EH (cell line): ENCODE measurements around the gene RPL39L.
"Not testable (repeated sequence)": the region's sequence is repeated elsewhere in the genome, so short reads cannot be mapped to it uniquely, and the experiment has no call there.

Source experiments
- DNase-seq: peaks from one replicate; pipeline ENCODE4 v3.0.0-alpha.2; 2015; ENCODE audit warnings: low read depth

The RPL39L gene

DNA sequence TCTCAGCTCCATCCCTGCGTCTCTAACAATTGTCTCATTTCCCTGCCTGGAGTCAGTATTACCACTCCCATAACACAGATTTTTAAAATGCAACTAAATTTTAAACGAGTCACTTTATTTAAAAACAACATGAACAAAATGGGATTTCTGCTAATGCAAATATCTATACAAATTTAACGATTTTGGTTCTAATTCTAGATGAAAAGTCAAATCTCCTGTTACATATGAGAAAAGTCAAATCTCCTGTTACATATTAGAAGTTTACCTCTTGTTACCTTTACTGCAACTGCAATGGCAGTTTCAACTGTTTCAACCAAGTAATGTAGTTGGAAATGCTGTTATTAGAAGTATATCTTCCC, 578 bp upstream of the RPL39L start:
- DNase-seq, result no peak

DNA sequence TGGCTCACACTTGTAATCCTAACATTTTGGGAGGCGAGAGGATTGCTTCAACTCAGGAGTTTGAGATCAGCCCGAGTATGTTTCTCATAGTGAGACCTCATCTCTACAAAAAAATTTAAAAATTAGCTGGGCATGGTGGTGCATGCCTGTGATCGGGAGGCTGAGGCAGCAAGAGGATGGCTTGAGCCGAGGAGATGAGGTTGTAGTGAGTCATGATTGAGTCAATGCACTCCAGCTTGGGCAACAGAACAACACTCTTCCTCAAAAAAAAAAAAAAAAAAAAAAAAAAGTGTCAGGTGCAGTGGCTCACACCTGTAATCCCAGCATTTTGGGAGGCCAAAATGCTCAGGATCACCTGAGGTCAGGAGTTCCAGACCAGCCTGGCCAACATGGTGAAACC, 2.4 kb downstream of the RPL39L start:
- peak; percentile 63 for DNase-seq

DNA sequence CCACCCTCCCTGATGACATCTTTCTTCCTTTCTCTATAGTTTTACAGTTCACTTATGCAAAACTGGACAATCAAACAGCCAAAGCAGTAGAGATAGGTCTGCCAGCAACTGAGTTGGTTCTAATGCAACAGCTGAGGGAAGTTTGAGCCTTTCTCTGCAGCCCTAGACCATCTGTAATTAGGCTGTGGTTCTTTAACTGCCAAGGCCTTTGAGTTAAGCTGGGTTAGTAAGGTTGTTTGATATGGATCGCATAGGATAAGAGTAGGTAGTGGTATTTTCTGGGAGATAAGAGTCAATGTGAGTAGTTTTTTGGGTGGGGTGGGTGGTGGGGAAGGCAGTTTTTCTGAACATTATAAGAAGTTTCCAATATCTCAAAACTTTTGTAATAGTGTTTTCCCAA, 3.0 kb downstream of the RPL39L start:
- no peak for DNase-seq

DNA sequence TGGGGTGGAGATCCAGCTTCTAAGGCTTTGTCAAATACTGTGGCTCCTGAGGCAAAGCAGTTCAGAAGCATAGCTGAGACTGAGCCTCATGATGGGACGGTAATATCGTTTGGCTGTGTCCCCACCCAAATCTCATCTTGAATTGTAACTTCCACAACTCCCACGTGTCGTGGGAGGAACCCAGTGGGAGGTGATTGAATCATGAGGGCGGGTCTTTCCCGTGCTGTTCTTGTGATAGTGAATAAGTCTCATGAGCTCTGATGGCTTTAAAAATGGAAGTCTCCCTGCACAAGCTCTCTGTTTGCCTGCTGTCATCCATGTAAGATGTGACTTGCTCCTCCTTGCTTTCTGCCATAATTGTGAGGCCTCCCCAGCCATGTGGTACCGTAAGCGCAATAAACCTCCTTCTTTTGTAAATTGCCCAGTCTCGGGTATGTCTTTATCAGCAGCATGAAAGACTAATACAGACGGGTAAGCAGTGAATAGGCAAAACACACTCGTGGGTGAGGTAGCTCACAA, 4.1 kb downstream of the RPL39L start:
- not testable (repeated sequence) for DNase-seq

DNA sequence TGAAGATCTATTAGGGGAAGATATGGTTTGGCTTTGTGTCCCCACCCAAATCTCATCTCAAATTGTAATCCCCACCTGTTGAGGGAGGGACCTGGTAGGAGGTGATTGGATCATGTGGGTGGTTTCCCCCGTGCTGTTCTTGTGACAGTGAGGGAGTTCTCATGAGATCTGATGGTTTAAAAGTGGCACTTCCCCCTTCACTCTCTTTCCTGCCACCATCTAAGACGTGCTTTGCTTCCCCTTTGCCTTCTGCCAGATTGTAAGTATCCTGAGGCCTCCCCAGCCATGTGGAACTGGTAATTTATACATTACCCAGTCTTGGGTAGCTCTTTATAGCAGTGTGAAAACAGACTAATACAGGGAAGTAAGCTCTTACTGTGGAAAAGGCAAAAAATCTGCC, 6.1 kb downstream of the RPL39L start:
- not testable (repeated sequence) for DNase-seq

DNA sequence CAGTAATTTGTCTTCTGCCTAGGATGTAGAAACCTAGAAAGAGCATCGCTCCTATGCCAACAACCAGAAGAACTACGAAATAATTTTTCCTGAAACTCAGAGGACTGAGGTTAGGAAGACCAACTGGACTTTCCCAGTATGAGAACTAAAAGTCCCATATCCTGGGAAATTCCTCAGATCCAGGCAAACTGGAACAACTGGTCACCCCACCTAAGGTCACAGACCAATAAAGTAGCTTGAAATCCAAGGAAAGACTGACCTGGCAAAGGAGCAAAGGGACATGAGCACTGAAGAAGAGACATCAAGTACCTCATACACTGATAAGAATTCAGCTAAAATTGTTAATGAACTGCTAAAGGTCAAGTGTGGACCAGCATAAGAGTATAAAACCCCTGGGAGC, 6.6 kb downstream of the RPL39L start:
- DNase-seq, result no peak

DNA sequence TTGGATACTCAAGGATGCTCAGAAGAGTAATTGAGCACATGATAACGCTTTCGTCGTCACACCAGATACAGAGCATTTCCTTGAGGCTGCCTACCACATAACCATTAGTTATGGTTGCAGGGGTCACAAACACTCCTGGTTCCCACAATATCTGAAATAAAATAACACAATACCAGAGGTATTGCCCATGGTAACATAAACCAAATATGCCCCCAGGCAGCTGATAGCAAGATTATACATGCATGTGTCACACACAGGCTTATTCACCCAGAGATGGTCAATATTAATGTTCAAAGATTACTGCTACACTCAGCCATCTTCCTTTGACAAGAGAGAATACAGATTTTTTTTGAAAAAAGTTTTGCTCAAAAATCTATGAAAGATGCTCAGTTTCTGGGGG, 7.3 kb downstream of the RPL39L start:
- DNase-seq, result no peak

DNA sequence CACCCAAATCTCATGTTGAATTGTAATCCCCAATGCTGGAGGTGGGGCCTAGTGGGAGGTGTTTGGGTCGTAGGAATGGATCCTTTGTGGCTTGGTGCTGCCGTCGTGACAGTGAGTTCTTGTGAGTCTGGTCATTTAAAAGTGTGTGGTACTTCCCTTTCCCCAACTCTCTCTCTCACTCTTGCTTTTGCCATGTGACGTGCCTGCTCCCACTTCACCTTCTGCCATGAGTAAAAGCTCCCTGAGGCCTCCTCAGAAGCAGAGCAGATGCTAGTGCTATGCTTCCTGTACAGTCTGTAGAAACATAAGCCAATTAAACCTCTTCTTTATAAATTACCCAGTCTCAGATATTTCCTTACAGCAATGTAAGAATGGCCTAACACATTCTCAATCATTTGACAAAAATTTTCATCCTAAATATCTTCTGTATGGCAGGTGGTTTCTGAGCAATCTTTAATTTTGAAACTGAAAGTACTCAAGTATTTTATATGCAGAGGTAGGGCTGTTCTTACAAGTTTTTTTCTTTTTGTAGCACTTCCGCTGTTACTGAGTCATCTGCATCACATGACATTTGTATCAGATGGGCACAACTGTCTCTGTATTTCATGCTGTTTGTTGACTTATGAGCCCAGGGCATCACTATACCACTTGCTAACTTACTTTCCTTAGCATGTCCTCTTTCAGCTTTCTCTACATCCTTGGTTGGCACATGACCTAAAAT, 8.8 kb downstream of the RPL39L start:
- DNase-seq, result peak; percentile 75

DNA sequence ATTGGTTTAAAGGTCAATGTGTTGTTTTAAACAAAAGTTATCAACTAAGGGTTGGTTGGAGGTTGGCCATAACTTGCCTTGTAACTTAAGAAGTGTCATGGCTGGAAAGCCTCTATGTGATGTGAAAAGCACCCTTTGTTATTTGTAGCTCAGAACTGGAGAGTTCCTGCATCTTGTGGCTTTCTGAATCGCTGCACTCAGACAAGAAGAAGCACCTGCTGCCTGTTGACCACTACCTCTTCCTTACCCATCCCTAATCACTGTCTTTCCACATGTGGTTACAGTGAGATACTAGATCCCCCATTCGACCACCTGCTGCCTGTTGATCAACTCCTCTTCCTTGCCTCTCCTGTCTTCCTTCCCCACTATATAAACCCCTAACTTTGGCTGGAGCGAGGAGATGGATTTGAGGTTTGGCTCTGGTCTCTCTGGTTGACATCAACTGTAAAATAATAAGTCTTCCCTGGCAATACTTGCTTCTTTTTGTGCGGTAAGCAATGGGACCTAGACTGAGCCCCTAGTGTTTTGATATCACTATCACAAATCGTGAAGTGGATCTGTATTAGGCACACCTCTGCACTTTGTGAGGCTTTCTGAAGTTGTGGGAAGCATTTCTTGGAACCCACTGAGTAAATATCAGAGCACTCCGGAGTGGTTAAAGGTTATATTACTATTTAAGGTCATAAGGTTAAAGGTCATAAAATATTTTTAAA, 13.8 kb downstream of the RPL39L start:
- DNase-seq, result no peak

DNA sequence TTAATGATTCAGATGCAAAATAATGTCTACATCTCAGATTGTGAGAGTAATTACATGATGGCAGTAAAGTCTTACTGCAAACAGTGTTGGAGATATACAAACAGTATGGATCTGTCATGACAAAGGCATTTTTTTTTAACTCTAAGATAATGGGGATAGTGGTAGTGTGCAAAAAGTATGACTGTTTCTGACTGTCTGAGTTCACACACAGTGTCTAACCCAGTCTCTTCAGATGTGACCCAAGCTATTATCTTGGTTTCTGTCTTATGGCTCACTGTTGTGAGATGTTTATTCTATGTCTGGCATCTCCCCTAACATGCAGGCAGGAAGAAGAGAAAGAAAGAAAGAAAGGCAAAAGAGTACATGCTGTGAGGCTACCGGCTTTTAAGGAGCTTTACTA, 17.0 kb downstream of the RPL39L start:
- peak; percentile 30 for DNase-seq

DNA sequence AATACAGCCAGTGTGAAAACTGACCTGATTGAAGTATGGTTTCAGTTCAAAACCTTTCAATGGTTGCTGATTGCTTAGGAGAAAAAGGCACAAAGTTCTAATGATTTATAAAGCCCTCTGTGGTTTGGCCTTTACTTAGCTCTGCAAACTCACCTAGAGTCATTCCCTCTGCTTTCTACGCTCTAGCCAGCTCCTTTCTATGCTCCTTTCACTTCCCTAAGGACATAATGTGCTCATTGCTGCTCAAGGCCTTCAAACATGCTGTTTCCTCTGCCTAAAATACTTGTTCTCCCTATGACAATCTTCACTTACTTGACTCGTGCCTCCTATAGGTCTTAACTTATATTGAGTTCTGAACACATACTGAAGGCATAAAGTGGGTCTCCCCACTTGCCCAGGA, 19.0 kb downstream of the RPL39L start:
- no peak for DNase-seq

DNA sequence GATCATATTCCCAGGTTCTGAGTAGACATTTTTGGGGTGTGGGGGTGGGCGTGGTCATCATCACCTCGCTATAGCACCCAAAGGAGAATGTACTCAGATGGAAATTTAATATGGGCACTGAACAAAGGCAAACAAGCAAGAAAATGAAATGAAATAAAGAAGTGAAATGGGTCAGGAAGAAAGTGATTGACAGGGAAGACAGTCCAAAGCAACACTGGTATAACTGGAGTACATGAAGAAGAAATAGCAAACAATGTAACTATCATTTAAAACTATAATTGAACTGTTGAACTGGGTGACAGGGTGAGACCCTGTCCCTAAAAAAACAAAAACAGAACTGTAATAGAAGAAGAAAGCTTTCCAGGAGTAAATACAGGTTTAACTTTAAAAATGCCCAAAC, 24.8 kb downstream of the RPL39L start:
- no peak for DNase-seq

DNA sequence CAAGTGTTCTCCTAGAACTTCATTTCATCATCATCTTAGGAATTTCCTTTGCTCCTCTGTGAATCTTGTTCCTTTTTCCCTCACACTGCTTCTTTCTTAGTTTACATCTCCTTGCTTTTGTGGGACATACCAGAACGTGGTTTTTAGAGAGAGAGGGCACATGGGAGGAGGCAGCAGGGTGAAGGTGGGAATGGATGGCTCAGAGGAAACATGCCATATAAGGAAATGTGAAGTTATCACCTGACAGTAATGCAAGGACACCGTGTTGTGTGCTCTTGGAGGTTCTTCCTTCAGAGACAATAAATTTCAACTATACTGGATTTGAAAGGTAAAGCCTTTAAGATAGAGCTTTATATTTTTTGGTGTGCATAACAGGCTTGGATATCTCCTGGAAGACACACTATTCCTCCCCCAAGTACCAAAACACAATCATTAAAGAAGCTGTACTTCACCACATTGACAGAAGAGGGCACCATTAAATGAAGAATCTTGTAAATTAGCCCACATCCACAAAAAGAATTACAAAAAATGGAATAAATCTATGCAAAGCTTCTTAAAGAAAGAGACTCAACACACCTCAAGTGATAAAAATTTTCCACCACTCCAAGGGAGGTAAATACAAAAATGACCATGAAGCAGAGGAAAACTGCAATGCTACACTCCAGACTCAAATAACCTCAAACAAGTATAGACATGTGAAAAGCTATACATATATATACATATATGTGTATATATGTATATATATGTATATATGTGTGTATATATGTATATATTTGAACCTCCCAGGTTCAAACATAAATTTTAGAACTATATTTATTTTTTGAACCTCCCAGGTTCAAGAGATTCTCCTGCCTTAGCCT, 26.1 kb downstream of the RPL39L start:
- DNase-seq, result peak; percentile 46

DNA sequence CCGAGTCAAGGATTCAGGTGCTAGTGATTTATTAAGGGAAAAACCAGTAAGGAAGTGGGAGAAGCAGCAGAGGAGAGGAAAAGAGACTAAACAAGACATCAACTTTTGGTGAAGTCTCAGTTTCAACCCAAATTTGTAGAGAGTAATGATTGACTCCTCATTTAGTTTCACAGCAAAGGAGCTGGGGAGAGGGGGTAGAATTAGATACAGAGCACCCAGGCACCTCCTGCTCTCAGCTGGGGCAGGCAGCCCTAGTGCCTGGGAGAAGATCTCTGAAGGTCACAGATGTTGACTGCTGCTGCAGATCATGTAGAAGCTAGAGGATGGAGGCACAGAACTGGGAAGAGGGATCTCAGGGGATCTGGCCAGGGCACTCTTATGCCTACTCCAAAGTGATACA, 29.1 kb downstream of the RPL39L start:
- DNase-seq, result no peak

DNA sequence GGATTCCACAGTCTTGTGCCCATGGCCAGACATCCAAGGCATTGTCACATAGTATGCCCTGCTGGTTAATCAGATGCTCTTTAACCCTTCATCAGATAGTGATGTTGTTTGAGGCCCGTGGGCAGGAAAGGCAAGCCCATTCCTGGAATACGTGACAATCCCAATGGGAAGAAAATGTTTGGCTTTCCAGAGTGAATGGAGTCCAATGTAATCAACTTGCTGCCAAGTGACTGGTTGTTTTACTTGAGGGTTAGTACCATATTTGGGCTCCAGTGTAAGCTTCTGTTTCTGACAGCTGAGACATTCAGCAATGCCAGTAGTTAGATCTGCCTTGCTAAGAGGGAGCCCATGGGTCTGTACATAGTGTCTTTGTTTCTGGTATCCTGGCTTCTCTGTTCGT, 31.3 kb downstream of the RPL39L start:
- no peak for DNase-seq

DNA sequence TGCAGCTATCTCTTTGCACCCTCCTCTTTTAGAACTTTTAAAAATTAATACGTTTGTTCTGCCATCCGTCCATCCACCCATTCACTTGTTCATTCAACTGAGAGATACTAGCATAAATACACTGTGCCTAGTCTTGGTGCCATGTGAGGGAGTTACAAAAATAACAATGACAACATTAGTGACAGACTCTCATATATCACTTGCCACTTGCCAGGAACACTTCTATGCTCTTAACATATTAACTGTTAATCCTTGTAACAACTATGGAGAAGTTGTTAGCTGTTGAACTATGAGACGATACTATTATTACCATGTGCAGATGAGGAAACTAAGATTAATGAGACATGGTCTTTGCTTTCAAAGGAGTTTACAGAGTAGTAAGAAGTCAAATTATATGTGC, 33.6 kb downstream of the RPL39L start:
- no peak for DNase-seq

DNA sequence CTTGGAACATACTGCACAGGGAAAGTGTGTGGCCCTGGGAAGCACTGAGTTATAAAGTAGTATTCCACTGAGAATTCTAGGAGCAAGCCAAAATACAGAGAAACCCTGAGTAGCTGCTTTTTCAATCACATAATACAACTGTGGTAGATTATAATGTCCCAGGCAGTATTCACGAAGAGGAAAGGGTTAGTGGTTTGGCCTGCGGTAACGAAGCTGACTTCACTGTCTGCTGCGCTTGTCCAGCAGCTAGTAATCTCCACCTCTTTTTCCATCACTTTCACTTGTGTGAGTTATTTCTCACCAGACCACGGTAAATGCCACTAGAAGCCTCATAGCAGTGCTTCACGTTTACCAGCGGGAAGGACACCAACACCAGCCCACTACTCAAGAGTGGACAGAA, 34.4 kb downstream of the RPL39L start:
- DNase-seq, result no peak

DNA sequence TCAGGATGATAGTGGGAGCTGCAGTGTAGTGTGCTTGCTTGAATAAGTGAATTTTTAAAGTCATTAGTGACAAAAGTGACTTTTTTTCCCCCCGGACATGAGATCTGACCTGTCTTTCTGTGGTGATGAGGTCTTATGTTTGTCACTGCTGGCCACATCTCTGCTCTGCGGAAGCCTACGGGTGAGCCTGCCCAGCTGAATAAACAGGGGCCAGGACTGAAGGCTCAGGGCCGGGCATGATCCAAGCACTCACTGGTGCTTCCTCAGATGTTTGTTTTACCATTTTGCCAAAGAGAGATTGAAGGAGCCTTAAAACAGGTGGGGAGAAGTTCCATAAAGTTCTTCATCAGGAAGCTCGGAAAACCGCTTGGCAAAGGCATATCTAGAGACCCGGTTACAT, 35.0 kb downstream of the RPL39L start:
- DNase-seq, result no peak

DNA sequence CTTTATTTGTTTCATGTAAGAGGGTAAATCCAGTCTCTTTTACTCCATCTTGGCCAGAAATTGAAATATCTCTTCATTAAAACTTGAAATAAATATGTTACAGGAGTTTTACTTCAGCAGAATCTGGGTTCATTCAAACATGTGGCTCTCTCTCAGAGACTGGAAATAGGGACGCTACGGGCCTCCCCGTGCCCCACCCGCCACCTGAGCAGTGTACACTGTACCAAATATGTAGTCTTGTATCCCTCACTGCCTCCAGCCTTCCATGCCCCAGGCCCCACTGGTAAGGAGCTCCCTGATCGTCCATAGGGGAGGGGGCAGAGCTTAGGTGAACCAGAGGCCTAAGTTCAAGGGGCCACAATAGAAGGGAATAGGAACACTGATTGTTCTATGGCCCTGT, 36.0 kb downstream of the RPL39L start:
- no peak for DNase-seq

DNA sequence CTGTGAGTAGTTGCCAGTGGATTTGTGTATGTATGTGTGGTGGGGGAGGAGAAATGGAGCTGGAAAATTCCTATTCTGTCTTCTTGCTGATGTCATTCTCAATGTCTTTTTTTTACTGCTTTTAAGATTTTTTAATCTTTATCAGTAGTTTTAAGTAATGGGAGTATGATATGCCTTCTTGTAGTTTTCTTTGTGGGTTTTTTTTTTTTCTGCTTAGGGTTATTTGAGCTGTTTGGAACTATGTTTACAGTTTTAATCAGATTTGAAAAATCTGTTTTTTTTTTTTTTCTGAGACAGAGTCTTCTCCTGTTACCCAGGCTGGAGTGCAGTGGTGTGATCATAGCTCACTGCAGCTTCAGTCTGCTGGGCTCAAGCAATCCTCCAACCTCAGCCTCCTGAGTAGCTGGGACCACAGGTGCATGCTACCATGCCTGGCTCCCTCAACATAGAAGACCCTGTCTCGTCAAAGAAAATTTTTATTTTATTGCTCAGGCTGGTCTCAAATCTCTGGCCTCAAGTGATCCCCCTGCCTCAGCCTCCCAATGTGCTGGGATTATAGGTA, 37.1 kb downstream of the RPL39L start:
- DNase-seq, result no peak

DNA sequence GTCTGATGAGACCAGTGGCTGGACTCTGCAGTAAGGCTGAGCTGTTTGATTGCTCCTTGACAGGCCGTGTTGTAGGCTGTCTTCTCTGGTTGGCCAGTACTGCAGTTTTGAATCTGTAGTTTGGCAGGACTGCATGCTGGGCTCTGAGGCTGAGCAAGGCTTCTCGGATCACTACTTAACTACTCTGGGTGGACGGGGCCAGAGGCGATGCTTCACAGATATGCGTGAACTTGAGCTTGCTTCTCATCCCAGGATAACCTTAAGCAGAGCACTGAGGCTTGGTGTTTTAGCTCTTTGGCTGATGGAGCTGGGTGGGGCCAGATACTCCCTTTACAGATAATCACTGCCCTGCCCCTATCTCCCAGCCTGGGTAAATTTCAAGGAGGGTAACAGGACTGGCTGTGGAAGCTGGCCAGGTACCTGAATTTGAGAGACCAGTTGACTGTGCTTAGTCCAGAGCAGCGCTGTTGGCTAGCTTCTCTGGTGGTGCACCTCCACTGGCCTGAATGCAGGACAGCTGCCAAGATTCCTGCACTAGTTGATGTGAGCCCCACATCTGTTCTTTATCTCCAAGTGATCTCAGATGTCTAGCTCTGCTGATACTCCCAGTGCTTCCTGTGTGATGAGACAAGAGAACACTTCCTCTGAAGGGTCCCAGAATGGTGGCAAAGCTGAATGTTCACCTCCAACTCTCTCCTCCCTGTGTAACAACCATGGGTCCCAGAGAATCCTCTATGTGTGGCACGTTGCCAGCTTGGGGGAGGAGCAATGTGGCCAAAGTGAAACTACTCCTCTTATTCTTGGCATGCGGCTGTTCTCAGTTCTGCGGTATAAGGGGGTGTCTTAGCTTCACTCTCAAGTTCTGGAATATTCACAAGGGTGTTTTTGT, 37.9 kb downstream of the RPL39L start:
- DNase-seq, result peak; percentile 78
